HFF-Myc (cell line): ENCODE data around the gene CAPN5.

Source experiments
- DNase-seq: peaks from one replicate; pipeline ENCODE4 v3.0.0-alpha.2; 2011; ENCODE audit warnings: low read depth; ENCODE audit errors: extremely low read depth
- H3K4me3 ChIP-seq: replicated peaks from 2 replicates; pipeline ENCODE4 v1.5.1; 2011; ENCODE audit warnings: low read depth, mild to moderate bottlenecking, control low read depth, low read length
- CTCF ChIP-seq: IDR thresholded peaks from 2 replicates; pipeline ENCODE4 v1.5.1; 2012; ENCODE audit warnings: mild to moderate bottlenecking, low read depth, low read length, control low read depth; ENCODE audit errors: missing control alignments

CAPN5 gene

GRCh38 chr11:77171885-77172665 is 105.3 kb downstream of the CAPN5 start:
- H3K4me3 ChIP-seq, result no peak overlapping the region
- DNase-seq, result no peak

GRCh38 chr11:77172666-77172982 is 105.9 kb downstream of the CAPN5 start:
- no peak for DNase-seq
- no peak for TF ChIP-seq CTCF
- no peak overlapping the region for H3K4me3 ChIP-seq

More at GRCh38 chr11:77171885-77172665, 105.3 kb downstream of the CAPN5 start:
- no peak for TF ChIP-seq CTCF

- no peak for TF ChIP-seq CTCF
- no peak overlapping the region for H3K4me3 ChIP-seq
- no peak for DNase-seq
These were observed 106.7 kb downstream of the CAPN5 start for GRCh38 chr11:77173494-77173893.

- H3K4me3 ChIP-seq, result no peak overlapping the region
- TF ChIP-seq CTCF, result no peak
- no peak for DNase-seq
These were observed 107.8 kb downstream of the CAPN5 start for GRCh38 chr11:77174559-77174958.

- DNase-seq, result no peak
- no peak for TF ChIP-seq CTCF
- H3K4me3 ChIP-seq, result no peak overlapping the region
These were observed 108.5 kb downstream of the CAPN5 start for GRCh38 chr11:77175021-77175842.
